Measurements from ENCODE around the gene NBAS.

The NBAS gene

DNA sequence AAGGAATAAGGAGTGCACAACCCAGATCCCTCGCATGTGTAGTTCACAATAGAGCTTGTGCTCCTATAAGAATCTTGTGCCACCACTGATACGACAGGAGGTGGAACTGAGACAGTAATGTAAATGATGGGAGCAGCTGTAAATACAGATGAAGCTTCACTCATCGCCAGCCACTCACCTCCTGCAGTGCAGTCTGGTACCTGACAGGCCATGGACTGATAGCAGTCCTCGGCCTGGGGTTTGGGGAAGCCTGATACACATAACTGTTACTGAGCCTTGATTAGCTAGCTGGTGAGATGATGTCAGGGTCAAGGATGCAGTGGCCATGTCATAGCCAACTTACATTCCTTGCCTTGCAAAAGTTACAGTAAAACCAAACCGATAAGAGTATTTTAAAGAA is 376.6 kb downstream of the NBAS start:
- H3K27me3 ChIP-seq (ENCODE audit: insufficient read depth, low read length), result no peaks in the 10 kb centered on the region
- H3K9ac ChIP-seq (ENCODE audit: low read length), result no peak overlapping the region
- no peaks in the 10 kb centered on the region for H3K9me3 ChIP-seq (ENCODE audit: low read length)
- H3K36me3 ChIP-seq (ENCODE audit: insufficient read depth, low read length), result no peaks in the 10 kb centered on the region
- no peak overlapping the region for H2AFZ ChIP-seq (ENCODE audit: low read length)
- H4K20me1 ChIP-seq (ENCODE audit: insufficient read depth, low read length), result no peaks in the 10 kb centered on the region
- no peak for TF ChIP-seq EZH2 (IDR thresholded peaks at IDR 0.05; ENCODE audit: borderline replicate concordance, low read length)
- TF ChIP-seq, protein P1, sequence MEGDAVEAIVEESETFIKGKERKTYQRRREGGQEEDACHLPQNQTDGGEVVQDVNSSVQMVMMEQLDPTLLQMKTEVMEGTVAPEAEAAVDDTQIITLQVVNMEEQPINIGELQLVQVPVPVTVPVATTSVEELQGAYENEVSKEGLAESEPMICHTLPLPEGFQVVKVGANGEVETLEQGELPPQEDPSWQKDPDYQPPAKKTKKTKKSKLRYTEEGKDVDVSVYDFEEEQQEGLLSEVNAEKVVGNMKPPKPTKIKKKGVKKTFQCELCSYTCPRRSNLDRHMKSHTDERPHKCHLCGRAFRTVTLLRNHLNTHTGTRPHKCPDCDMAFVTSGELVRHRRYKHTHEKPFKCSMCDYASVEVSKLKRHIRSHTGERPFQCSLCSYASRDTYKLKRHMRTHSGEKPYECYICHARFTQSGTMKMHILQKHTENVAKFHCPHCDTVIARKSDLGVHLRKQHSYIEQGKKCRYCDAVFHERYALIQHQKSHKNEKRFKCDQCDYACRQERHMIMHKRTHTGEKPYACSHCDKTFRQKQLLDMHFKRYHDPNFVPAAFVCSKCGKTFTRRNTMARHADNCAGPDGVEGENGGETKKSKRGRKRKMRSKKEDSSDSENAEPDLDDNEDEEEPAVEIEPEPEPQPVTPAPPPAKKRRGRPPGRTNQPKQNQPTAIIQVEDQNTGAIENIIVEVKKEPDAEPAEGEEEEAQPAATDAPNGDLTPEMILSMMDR (IDR thresholded peaks at IDR 0.05; ENCODE audit: low read length), result no peak
- H3K4me3 ChIP-seq (ENCODE audit: low read depth, low read length, poor library complexity, severe bottlenecking), result no peak overlapping the region
- H3K4me2 ChIP-seq (ENCODE audit: low read length), result no peak overlapping the region
- no peaks in the 10 kb centered on the region for H3K4me1 ChIP-seq (ENCODE audit: insufficient read depth, low read length, severe bottlenecking)
- H3K27ac ChIP-seq (ENCODE audit: low read depth, low read length, poor library complexity, severe bottlenecking), result no peak overlapping the region
- H3K79me2 ChIP-seq (ENCODE audit: insufficient read depth, low read length), result no peaks in the 10 kb centered on the region
- H3K9me2 ChIP-seq (ENCODE audit: low read depth, low read length), result no peaks in the 10 kb centered on the region
- H3F3A ChIP-seq (ENCODE audit: insufficient read depth, low read length), result no peaks in the 10 kb centered on the region

DNA sequence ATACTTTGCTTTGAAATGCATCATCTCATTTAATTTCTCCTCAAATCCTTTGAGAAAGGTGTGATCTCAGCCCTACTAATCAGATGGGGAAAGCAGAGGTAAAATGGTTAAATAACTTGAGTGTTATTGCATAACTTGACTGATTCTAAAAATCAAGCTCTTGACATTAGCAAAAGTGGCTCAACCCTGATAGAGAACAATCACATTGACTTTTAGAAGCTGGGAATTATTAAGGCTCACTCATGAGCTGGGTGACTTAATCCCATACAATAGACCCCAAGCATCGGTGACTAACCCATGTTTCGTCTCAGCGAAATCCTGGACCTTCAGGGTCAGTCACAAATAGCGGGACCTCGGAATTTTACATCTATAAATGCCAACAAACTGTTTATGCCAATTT is 378.9 kb downstream of the NBAS start:
- Histone ChIP-seq H4K20me1 (ENCODE audit: insufficient read depth, low read length) (no peaks in the 10 kb centered on the region), H3K27me3 (ENCODE audit: insufficient read depth, low read length) (no peaks in the 10 kb centered on the region), H3K9me3 (ENCODE audit: low read length) (no peaks in the 10 kb centered on the region), H3K4me1 (ENCODE audit: insufficient read depth, low read length, severe bottlenecking) (no peaks in the 10 kb centered on the region), H3K9ac (ENCODE audit: low read length) (no peak overlapping the region), H3K9me2 (ENCODE audit: low read depth, low read length) (no peaks in the 10 kb centered on the region), H3K79me2 (ENCODE audit: insufficient read depth, low read length) (no peaks in the 10 kb centered on the region), H2AFZ (ENCODE audit: low read length) (no peak overlapping the region), H3F3A (ENCODE audit: insufficient read depth, low read length) (no peaks in the 10 kb centered on the region), H3K27ac (ENCODE audit: low read depth, low read length, poor library complexity, severe bottlenecking) (no peak overlapping the region), H3K36me3 (ENCODE audit: insufficient read depth, low read length) (no peaks in the 10 kb centered on the region), H3K4me2 (ENCODE audit: low read length) (no peak overlapping the region), H3K4me3 (ENCODE audit: low read depth, low read length, poor library complexity, severe bottlenecking) (no peak overlapping the region)
- TF ChIP-seq, protein P1 (IDR thresholded peaks at IDR 0.05; ENCODE audit: low read length), result no peak
- no peak for TF ChIP-seq EZH2 (IDR thresholded peaks at IDR 0.05; ENCODE audit: borderline replicate concordance, low read length)

DNA sequence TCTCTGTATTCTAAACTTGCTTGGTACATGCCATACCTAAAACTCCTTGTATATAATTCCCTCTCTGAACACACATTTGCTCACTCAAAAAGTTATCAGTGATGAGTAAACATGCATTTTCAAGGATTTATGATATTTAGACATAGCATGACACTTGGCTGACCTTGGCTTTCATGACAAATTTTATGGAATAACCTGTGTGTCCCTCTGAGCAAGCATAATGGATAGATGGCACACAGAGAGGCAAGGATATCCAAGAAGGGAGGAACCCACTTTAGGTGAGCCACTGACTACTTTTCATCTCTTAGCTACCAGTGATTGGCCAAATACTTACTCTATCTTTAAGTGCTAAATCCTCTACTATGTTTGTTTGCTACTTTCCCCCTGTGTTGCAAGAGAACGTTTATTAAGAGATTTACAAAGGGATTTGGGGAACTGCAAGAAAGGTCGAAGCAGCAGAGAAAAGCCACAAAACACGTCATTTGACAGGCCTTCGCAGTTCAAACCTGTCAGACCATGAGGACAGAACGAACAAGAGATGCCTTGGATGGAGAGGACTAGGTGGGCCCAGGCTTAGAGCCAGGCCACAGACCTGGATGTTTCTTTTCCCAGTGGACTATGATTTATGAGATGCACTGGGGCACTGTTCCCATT is 379.9 kb downstream of the NBAS start:
- no peaks in the 10 kb centered on the region for H3K36me3 ChIP-seq (ENCODE audit: insufficient read depth, low read length)

More for the DNA sequence above, 379.9 kb downstream of the NBAS start:
- Histone ChIP-seq H4K20me1 (ENCODE audit: insufficient read depth, low read length) (no peaks in the 10 kb centered on the region), H3K4me2 (ENCODE audit: low read length) (no peak overlapping the region), H3K4me3 (ENCODE audit: low read depth, low read length, poor library complexity, severe bottlenecking) (no peak overlapping the region), H2AFZ (ENCODE audit: low read length) (no peak overlapping the region), H3K9ac (ENCODE audit: low read length) (no peak overlapping the region), H3K27ac (ENCODE audit: low read depth, low read length, poor library complexity, severe bottlenecking) (no peak overlapping the region), H3K79me2 (ENCODE audit: insufficient read depth, low read length) (no peaks in the 10 kb centered on the region), H3K9me2 (ENCODE audit: low read depth, low read length) (no peaks in the 10 kb centered on the region), H3F3A (ENCODE audit: insufficient read depth, low read length) (no peaks in the 10 kb centered on the region), H3K9me3 (ENCODE audit: low read length) (no peaks in the 10 kb centered on the region), H3K27me3 (ENCODE audit: insufficient read depth, low read length) (no peaks in the 10 kb centered on the region), H3K4me1 (ENCODE audit: insufficient read depth, low read length, severe bottlenecking) (no peaks in the 10 kb centered on the region)
- TF ChIP-seq, protein P1 (IDR thresholded peaks at IDR 0.05; ENCODE audit: low read length), result no peak
- no peak for TF ChIP-seq EZH2 (IDR thresholded peaks at IDR 0.05; ENCODE audit: borderline replicate concordance, low read length)

Data from OCI-LY1 (cell line).